ENCODE measurements around the gene ANO2. TPM values are rescaled to one million over a fixed set of nuclear protein-coding genes. Genes with fewer than 3 reads are reported as not detected.

The ANO2 gene
- total and polyA plus RNA-seq, 2 experiments from 2014 or later = 2.3 to 4.6 TPM

DNA sequence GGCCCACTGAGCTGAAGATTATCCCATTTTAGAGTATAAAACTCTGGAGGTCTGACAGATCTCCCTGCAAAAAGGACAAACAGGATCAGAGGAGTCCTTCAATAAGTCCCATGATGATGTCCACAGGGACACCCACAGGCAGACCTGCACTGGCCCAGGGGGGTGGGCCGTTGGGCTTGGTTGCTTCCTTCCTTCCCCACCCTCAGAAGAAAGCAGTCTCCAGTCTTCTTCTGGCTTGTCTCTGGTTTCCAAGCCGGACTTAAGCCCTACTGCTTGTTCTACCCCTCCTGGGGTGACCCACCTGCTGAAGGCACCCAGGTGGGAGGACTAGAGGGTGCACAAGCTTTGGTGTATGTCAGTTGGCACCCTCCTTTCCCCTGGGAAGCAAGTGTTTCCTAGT lies 209.0 kb downstream of the ANO2 start:
- no peaks in the 10 kb centered on the region for H3K36me3 ChIP-seq (ENCODE audit: insufficient read depth)
- H3K27me3 ChIP-seq (ENCODE audit: insufficient read depth) = no peaks in the 10 kb centered on the region
- no peaks in the 10 kb centered on the region for H4K20me1 ChIP-seq (replicated peaks; ENCODE audit: insufficient read depth)
- H3K4me3 ChIP-seq = no peak overlapping the region
- TF ChIP-seq, protein P1, sequence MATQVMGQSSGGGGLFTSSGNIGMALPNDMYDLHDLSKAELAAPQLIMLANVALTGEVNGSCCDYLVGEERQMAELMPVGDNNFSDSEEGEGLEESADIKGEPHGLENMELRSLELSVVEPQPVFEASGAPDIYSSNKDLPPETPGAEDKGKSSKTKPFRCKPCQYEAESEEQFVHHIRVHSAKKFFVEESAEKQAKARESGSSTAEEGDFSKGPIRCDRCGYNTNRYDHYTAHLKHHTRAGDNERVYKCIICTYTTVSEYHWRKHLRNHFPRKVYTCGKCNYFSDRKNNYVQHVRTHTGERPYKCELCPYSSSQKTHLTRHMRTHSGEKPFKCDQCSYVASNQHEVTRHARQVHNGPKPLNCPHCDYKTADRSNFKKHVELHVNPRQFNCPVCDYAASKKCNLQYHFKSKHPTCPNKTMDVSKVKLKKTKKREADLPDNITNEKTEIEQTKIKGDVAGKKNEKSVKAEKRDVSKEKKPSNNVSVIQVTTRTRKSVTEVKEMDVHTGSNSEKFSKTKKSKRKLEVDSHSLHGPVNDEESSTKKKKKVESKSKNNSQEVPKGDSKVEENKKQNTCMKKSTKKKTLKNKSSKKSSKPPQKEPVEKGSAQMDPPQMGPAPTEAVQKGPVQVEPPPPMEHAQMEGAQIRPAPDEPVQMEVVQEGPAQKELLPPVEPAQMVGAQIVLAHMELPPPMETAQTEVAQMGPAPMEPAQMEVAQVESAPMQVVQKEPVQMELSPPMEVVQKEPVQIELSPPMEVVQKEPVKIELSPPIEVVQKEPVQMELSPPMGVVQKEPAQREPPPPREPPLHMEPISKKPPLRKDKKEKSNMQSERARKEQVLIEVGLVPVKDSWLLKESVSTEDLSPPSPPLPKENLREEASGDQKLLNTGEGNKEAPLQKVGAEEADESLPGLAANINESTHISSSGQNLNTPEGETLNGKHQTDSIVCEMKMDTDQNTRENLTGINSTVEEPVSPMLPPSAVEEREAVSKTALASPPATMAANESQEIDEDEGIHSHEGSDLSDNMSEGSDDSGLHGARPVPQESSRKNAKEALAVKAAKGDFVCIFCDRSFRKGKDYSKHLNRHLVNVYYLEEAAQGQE (IDR thresholded peaks at IDR 0.05; ENCODE audit: unreplicated experiment) = no peak
- TF ChIP-seq ZNF114 (CRISPR knock-in tag; IDR thresholded peaks at IDR 0.05) (no peak), CREB1 (CRISPR knock-in tag; IDR thresholded peaks at IDR 0.05; ENCODE audit: low read depth) (no peak), EZH2 (IDR thresholded peaks at IDR 0.05; ENCODE audit: low read depth, unreplicated experiment) (no peak), NANOG (IDR thresholded peaks at IDR 0.05; ENCODE audit: borderline replicate concordance) (no peak), POLR2AphosphoS5 (IDR thresholded peaks at IDR 0.05; ENCODE audit: low read depth) (no peak), STAT1 (IDR thresholded peaks at IDR 0.05; ENCODE audit: unreplicated experiment) (no peak), ZNF331 (CRISPR knock-in tag; IDR thresholded peaks at IDR 0.05; ENCODE audit: low read depth) (no peak), JUNB (IDR thresholded peaks at IDR 0.05; ENCODE audit: unreplicated experiment) (no peak), EZH2phosphoT487 (IDR thresholded peaks at IDR 0.05; ENCODE audit: unreplicated experiment) (no peak)
- TF ChIP-seq, protein P2, sequence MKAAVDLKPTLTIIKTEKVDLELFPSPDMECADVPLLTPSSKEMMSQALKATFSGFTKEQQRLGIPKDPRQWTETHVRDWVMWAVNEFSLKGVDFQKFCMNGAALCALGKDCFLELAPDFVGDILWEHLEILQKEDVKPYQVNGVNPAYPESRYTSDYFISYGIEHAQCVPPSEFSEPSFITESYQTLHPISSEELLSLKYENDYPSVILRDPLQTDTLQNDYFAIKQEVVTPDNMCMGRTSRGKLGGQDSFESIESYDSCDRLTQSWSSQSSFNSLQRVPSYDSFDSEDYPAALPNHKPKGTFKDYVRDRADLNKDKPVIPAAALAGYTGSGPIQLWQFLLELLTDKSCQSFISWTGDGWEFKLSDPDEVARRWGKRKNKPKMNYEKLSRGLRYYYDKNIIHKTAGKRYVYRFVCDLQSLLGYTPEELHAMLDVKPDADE (IDR thresholded peaks at IDR 0.05) = no peak
- TF ChIP-seq, protein P3, sequence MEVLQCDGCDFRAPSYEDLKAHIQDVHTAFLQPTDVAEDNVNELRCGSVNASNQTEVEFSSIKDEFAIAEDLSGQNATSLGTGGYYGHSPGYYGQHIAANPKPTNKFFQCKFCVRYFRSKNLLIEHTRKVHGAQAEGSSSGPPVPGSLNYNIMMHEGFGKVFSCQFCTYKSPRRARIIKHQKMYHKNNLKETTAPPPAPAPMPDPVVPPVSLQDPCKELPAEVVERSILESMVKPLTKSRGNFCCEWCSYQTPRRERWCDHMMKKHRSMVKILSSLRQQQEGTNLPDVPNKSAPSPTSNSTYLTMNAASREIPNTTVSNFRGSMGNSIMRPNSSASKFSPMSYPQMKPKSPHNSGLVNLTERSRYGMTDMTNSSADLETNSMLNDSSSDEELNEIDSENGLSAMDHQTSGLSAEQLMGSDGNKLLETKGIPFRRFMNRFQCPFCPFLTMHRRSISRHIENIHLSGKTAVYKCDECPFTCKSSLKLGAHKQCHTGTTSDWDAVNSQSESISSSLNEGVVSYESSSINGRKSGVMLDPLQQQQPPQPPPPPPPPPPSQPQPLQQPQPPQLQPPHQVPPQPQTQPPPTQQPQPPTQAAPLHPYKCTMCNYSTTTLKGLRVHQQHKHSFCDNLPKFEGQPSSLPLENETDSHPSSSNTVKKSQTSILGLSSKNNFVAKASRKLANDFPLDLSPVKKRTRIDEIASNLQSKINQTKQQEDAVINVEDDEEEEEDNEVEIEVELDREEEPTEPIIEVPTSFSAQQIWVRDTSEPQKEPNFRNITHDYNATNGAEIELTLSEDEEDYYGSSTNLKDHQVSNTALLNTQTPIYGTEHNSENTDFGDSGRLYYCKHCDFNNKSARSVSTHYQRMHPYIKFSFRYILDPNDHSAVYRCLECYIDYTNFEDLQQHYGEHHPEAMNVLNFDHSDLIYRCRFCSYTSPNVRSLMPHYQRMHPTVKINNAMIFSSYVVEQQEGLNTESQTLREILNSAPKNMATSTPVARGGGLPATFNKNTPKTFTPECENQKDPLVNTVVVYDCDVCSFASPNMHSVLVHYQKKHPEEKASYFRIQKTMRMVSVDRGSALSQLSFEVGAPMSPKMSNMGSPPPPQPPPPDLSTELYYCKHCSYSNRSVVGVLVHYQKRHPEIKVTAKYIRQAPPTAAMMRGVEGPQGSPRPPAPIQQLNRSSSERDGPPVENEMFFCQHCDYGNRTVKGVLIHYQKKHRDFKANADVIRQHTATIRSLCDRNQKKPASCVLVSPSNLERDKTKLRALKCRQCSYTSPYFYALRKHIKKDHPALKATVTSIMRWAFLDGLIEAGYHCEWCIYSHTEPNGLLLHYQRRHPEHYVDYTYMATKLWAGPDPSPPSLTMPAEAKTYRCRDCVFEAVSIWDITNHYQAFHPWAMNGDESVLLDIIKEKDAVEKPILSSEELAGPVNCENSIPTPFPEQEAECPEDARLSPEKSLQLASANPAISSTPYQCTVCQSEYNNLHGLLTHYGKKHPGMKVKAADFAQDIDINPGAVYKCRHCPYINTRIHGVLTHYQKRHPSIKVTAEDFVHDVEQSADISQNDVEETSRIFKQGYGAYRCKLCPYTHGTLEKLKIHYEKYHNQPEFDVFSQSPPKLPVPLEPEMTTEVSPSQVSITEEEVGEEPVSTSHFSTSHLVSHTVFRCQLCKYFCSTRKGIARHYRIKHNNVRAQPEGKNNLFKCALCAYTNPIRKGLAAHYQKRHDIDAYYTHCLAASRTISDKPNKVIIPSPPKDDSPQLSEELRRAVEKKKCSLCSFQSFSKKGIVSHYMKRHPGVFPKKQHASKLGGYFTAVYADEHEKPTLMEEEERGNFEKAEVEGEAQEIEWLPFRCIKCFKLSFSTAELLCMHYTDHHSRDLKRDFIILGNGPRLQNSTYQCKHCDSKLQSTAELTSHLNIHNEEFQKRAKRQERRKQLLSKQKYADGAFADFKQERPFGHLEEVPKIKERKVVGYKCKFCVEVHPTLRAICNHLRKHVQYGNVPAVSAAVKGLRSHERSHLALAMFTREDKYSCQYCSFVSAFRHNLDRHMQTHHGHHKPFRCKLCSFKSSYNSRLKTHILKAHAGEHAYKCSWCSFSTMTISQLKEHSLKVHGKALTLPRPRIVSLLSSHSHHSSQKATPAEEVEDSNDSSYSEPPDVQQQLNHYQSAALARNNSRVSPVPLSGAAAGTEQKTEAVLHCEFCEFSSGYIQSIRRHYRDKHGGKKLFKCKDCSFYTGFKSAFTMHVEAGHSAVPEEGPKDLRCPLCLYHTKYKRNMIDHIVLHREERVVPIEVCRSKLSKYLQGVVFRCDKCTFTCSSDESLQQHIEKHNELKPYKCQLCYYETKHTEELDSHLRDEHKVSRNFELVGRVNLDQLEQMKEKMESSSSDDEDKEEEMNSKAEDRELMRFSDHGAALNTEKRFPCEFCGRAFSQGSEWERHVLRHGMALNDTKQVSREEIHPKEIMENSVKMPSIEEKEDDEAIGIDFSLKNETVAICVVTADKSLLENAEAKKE (CRISPR knock-in tag; IDR thresholded peaks at IDR 0.05) = no peak
- TF ChIP-seq, protein P4, sequence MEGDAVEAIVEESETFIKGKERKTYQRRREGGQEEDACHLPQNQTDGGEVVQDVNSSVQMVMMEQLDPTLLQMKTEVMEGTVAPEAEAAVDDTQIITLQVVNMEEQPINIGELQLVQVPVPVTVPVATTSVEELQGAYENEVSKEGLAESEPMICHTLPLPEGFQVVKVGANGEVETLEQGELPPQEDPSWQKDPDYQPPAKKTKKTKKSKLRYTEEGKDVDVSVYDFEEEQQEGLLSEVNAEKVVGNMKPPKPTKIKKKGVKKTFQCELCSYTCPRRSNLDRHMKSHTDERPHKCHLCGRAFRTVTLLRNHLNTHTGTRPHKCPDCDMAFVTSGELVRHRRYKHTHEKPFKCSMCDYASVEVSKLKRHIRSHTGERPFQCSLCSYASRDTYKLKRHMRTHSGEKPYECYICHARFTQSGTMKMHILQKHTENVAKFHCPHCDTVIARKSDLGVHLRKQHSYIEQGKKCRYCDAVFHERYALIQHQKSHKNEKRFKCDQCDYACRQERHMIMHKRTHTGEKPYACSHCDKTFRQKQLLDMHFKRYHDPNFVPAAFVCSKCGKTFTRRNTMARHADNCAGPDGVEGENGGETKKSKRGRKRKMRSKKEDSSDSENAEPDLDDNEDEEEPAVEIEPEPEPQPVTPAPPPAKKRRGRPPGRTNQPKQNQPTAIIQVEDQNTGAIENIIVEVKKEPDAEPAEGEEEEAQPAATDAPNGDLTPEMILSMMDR (conservative IDR thresholded peaks at IDR 0.05; ENCODE audit: low read depth in 2 of 2) = no peak
- no peak overlapping the region for H3K27ac Mint-ChIP-seq
- no peak overlapping the region for H3K4me2 ChIP-seq
- H3K4me1 ChIP-seq (ENCODE audit: insufficient read depth) = no peaks in the 10 kb centered on the region
- 0 out of 2 replicates have a peak, but pooled peaks cover 2% of the 10 kb centered on the region for H3K9me2 ChIP-seq (ENCODE audit: insufficient read depth)
- H3K36me3 Mint-ChIP-seq (ENCODE audit: low read depth) = no peaks in the 10 kb centered on the region
- DNase-seq (ENCODE audit: low spot score) (no peak), ATAC-seq (no peak)
- H2AFZ ChIP-seq = no peak overlapping the region
- no peaks in the 10 kb centered on the region for H3K79me2 ChIP-seq (replicated peaks; ENCODE audit: insufficient read depth)
- H3K27ac ChIP-seq (ENCODE audit: low read depth) = no peak overlapping the region
- H3K4me1 Mint-ChIP-seq = no peaks in the 10 kb centered on the region
- H3K4me3 Mint-ChIP-seq = no peak overlapping the region
- no peaks in the 10 kb centered on the region; the same call in 2 of the 3 replicates for H3K9me3 Mint-ChIP-seq
- no peaks in the 10 kb centered on the region for H3F3A ChIP-seq (replicated peaks; ENCODE audit: low read depth)
- peaks cover 4% of the 10 kb centered on the region for H3K27me3 Mint-ChIP-seq (ENCODE audit: insufficient read depth, low read depth, poor library complexity)

Measured in GM23338 (cell line).